Neuronal stem cell (in vitro differentiated cells): ENCODE results near the gene DMRTB1.

Source experiments
- DNase-seq: peaks from one replicate; pipeline ENCODE4 v3.0.0-alpha.2; 2013; ENCODE audit warnings: low spot score
- H2AFZ ChIP-seq: one replicate; pipeline ENCODE4 v1.6.1; 2013; ENCODE audit warnings: mild to moderate bottlenecking, low read length, inconsistent platforms
- H2AK5ac ChIP-seq: 2 replicates; pipeline ENCODE4 v1.6.1; 2013; ENCODE audit warnings: low read depth, mild to moderate bottlenecking, inconsistent platforms, low read length, moderate library complexity, mixed read lengths
- H2BK120ac ChIP-seq: 2 replicates; pipeline ENCODE4 v1.6.1; 2013; ENCODE audit warnings: low read depth, mild to moderate bottlenecking, inconsistent platforms, low read length, moderate library complexity, mixed read lengths
- H2BK12ac ChIP-seq: one replicate; pipeline ENCODE4 v1.6.1; 2013; ENCODE audit warnings: low read length, inconsistent platforms
- H2BK15ac ChIP-seq: 2 replicates; pipeline ENCODE4 v1.6.1; 2013; ENCODE audit warnings: mild to moderate bottlenecking, low read length, inconsistent platforms, mixed read lengths
- H2BK5ac ChIP-seq: one replicate; pipeline ENCODE4 v1.6.1; 2013; ENCODE audit warnings: inconsistent platforms, mild to moderate bottlenecking, low read length, moderate library complexity
- H3K14ac ChIP-seq: one replicate; pipeline ENCODE4 v1.6.1; 2013; ENCODE audit warnings: low read length, inconsistent platforms
- H3K18ac ChIP-seq: 2 replicates; pipeline ENCODE4 v1.6.1; 2013; ENCODE audit warnings: low read length, inconsistent platforms
- H3K23ac ChIP-seq: 2 replicates; pipeline ENCODE4 v1.6.1; 2013; ENCODE audit warnings: low read depth, mild to moderate bottlenecking, mixed read lengths, low read length, inconsistent platforms; ENCODE audit not compliant: poor library complexity
- H3K27ac ChIP-seq: replicated peaks from 3 replicates; pipeline ENCODE4 v1.5.1; 2013; ENCODE audit warnings: low read length, inconsistent platforms
- H3K27me3 ChIP-seq, 3 experiments: 2 replicates each; pipeline ENCODE4 v1.6.1; 2013; ENCODE audit warnings: low read length in 3 of 3, mild to moderate bottlenecking in 2 of 3, inconsistent platforms in 1 of 3, low read depth in 1 of 3, mixed read lengths in 1 of 3, moderate library complexity in 1 of 3; ENCODE audit not compliant: control insufficient read depth in 3 of 3, insufficient read depth in 3 of 3
- H3K36me3 ChIP-seq, 2 donors: replicated peaks in 1 of 2; 2 replicates each; pipeline ENCODE4 v1.6.1; 2013; ENCODE audit warnings: low read length in 2 of 2; ENCODE audit not compliant: control insufficient read depth in 2 of 2, insufficient read depth in 2 of 2
- H3K4ac ChIP-seq: 2 replicates; pipeline ENCODE4 v1.6.1; 2013; ENCODE audit warnings: inconsistent platforms, mild to moderate bottlenecking, low read length, moderate library complexity
- H3K4me1 ChIP-seq, 2 donors: 1 replicate in 1 of 2; 2 replicates in 1 of 2; pipeline ENCODE4 v1.6.1; 2013; ENCODE audit warnings: low read length in 2 of 2, low read depth in 1 of 2; ENCODE audit not compliant: control insufficient read depth in 2 of 2, insufficient read depth in 1 of 2
- H3K4me2 ChIP-seq: one replicate; pipeline ENCODE4 v1.6.1; 2013; ENCODE audit warnings: mild to moderate bottlenecking, low read length, inconsistent platforms; ENCODE audit not compliant: insufficient read depth, poor library complexity, severe bottlenecking
- H3K4me3 ChIP-seq, 2 donors: 2 replicates each; pipeline ENCODE4 v1.5.1; 2013; ENCODE audit warnings: low read length in 2 of 2, mild to moderate bottlenecking in 2 of 2, inconsistent platforms in 1 of 2, moderate library complexity in 1 of 2
- H3K79me1 ChIP-seq: one replicate; pipeline ENCODE4 v1.6.1; 2013; ENCODE audit warnings: low read depth, mild to moderate bottlenecking, inconsistent platforms, low read length, moderate library complexity
- H3K9ac ChIP-seq: one replicate; pipeline ENCODE4 v1.6.1; 2013; ENCODE audit warnings: mild to moderate bottlenecking, low read depth, low read length, inconsistent platforms; ENCODE audit not compliant: poor library complexity
- H3K9me3 ChIP-seq, 2 donors: replicated peaks in 1 of 2; 2 replicates each; pipeline versions ENCODE3 to v1.6.1; 2013; ENCODE audit warnings: low read length in 2 of 2, mild to moderate bottlenecking in 2 of 2, inconsistent platforms in 1 of 2, low read depth in 1 of 2, mixed read lengths in 1 of 2, moderate library complexity in 1 of 2; ENCODE audit not compliant: control insufficient read depth in 2 of 2, insufficient read depth in 1 of 2
- H4K8ac ChIP-seq: one replicate; pipeline ENCODE4 v1.6.1; 2013; ENCODE audit warnings: low read depth, mild to moderate bottlenecking, inconsistent platforms, low read length, moderate library complexity
- H4K91ac ChIP-seq: one replicate; pipeline ENCODE4 v1.6.1; 2013; ENCODE audit warnings: low read length, low read depth, mild to moderate bottlenecking, inconsistent platforms; ENCODE audit not compliant: poor library complexity
- WGBS, 2 donors: extraction: QIAGEN DNeasy Blood & Tissue Kit; methylation state at CpG; one replicate each; pipeline ENCODE4 v1.1.7; 2013; ENCODE audit warnings: missing lambda C conversion rate in 2 of 2, mixed read lengths in 1 of 2; ENCODE audit not compliant: insufficient read length in 2 of 2, insufficient replicate concordance in 1 of 2; ENCODE audit errors: extremely low coverage in 2 of 2; 5-methylcytosine and 5-hydroxymethylcytosine counted together

The DMRTB1 gene

GRCh38 chr1:53499257-53500203, 40.3 kb downstream of the DMRTB1 start:
- no peak overlapping the region for H3K18ac ChIP-seq
- H2BK5ac ChIP-seq = no peak overlapping the region
- peak overlapping the region; percentile 90 for H2BK15ac ChIP-seq
- no peak overlapping the region for H3K27ac ChIP-seq
- no CpG with 5 or more reads among the region's 20 CpGs for WGBS, 2 donors
- DNase-seq = no peak
- H3K36me3 ChIP-seq = no peaks in the 10 kb centered on the region
- H3K4ac ChIP-seq = no peak overlapping the region
- H3K4me2 ChIP-seq = no peak overlapping the region
- no peak overlapping the region for H3K14ac ChIP-seq
- no peak overlapping the region for H2BK12ac ChIP-seq
- no peak overlapping the region for H2AFZ ChIP-seq
- no peak overlapping the region for H4K91ac ChIP-seq
- H3K9me3 ChIP-seq = no peaks in the 10 kb centered on the region
- no peak overlapping the region for H3K9ac ChIP-seq
- H3K79me1 ChIP-seq = no peaks in the 10 kb centered on the region
- peaks cover 0 to 3% (median 0%) of the 10 kb centered on the region in 3 experiments for H3K27me3 ChIP-seq
- H2AK5ac ChIP-seq = peak overlapping the region; percentile 40
- peak overlapping the region; percentile 18 for H3K23ac ChIP-seq
- H3K4me3 ChIP-seq = no peak overlapping the region
- H2BK120ac ChIP-seq = no peak overlapping the region
- peaks cover 13 to 24% of the 10 kb centered on the region in 2 donors for H3K4me1 ChIP-seq
- H4K8ac ChIP-seq = no peak overlapping the region

GRCh38 chr1:53500204-53501064, 41.2 kb downstream of the DMRTB1 start:
- H4K8ac ChIP-seq = no peak overlapping the region
- H3K4me1 ChIP-seq = peaks cover 13 to 31% of the 10 kb centered on the region in 2 donors
- peak overlapping the region; percentile 88 for H2AK5ac ChIP-seq
- no CpG with 5 or more reads among the region's 34 CpGs for WGBS, 2 donors
- H2BK15ac ChIP-seq = peak overlapping the region; percentile 90
- H4K91ac ChIP-seq = peak overlapping the region; percentile 99
- no peak overlapping the region for H3K27ac ChIP-seq
- DNase-seq = no peak
- peak overlapping the region; percentile 50 for H3K9ac ChIP-seq
- H3K79me1 ChIP-seq = no peaks in the 10 kb centered on the region
- H2BK12ac ChIP-seq = peak overlapping the region; percentile 69
- peak overlapping the region; percentile 97 for H3K18ac ChIP-seq
- H3K4me2 ChIP-seq = no peak overlapping the region
- H3K36me3 ChIP-seq = no peaks in the 10 kb centered on the region
- H2BK5ac ChIP-seq = no peak overlapping the region
- H3K27me3 ChIP-seq = peaks cover 0 to 9% (median 0%) of the 10 kb centered on the region in 3 experiments
- peak overlapping the region; percentile 63 for H3K14ac ChIP-seq
- no peak overlapping the region for H3K23ac ChIP-seq
- no peak overlapping the region for H2BK120ac ChIP-seq
- no peak overlapping the region for H3K4ac ChIP-seq
- H3K4me3 ChIP-seq = no peak overlapping the region
- H2AFZ ChIP-seq = no peak overlapping the region
- no peaks in the 10 kb centered on the region for H3K9me3 ChIP-seq

GRCh38 chr1:53501065-53502005, 42.1 kb downstream of the DMRTB1 start:
- no peak overlapping the region for H3K4me2 ChIP-seq
- WGBS, 2 donors = no CpG with 5 or more reads among the region's 21 CpGs
- no peaks in the 10 kb centered on the region for H3K79me1 ChIP-seq
- peak overlapping the region; percentile 97 for H3K18ac ChIP-seq
- peak overlapping the region; percentile 94 for H2BK5ac ChIP-seq
- peak overlapping the region; percentile 90 for H2BK15ac ChIP-seq
- no peak overlapping the region for H3K23ac ChIP-seq
- H2AK5ac ChIP-seq = peak overlapping the region; percentile 99
- H3K14ac ChIP-seq = peak overlapping the region; percentile 75
- no peak overlapping the region for H3K4ac ChIP-seq
- H4K8ac ChIP-seq = peak overlapping the region; percentile 48
- peaks cover 0 to 11% (median 0%) of the 10 kb centered on the region in 3 experiments for H3K27me3 ChIP-seq
- H3K27ac ChIP-seq = no peak overlapping the region
- H3K9ac ChIP-seq = no peak overlapping the region
- no peaks in the 10 kb centered on the region for H3K36me3 ChIP-seq
- H2BK120ac ChIP-seq = peak overlapping the region; percentile 92
- no peaks in the 10 kb centered on the region for H3K9me3 ChIP-seq
- no peak for DNase-seq
- peak overlapping the region; percentile 69 for H2BK12ac ChIP-seq
- no peak overlapping the region for H2AFZ ChIP-seq
- peak overlapping the region; percentile 99 for H4K91ac ChIP-seq
- peaks cover 13 to 33% of the 10 kb centered on the region in 2 donors for H3K4me1 ChIP-seq
- no peak overlapping the region for H3K4me3 ChIP-seq
